HepG2 (cell line): ENCODE results near the gene CABP4.

Experiments used
- BRD4 ChIP-seq: sonication (generic); formaldehyde crosslinking; IDR thresholded peaks from 2 replicates; pipeline ENCODE4 v1.4.0; 2020; ENCODE audit warnings: missing genetic modification reagents
- EP300 ChIP-seq, 3 experiments: sonication (generic) in 1 of 3; formaldehyde crosslinking in 1 of 3; IDR thresholded peaks; 2 replicates each; pipeline versions ENCODE4 v1.5.1 to v1.6.1; 2011 to 2020; ENCODE audit warnings: low read depth in 2 of 3, low read length in 2 of 3, borderline replicate concordance in 1 of 3, improper control_type of control experiment in 1 of 3, mild to moderate bottlenecking in 1 of 3, missing genetic modification reagents in 1 of 3, moderate library complexity in 1 of 3
- NCOA5 ChIP-seq: sonication (generic); formaldehyde crosslinking; IDR thresholded peaks from 2 replicates; pipeline ENCODE4 v1.4.0; 2020; ENCODE audit warnings: missing genetic modification reagents
- NFIC ChIP-seq: IDR thresholded peaks from 2 replicates; pipeline ENCODE4 v1.6.1; 2012; ENCODE audit warnings: mild to moderate bottlenecking, low read length, inconsistent platforms
- RAD21 ChIP-seq: fragments of 450-650 bp; formaldehyde crosslinking; IDR thresholded peaks from 2 replicates; pipeline ENCODE4 v1.5.0; 2020; ENCODE audit warnings: mild to moderate bottlenecking
- SETDB1 ChIP-seq: sonication (generic); formaldehyde crosslinking; IDR thresholded peaks from 2 replicates; pipeline ENCODE4 v1.5.1; 2020; ENCODE audit warnings: missing genetic modification reagents, mild to moderate bottlenecking, borderline replicate concordance
- SIX1 ChIP-seq: sonication (generic); formaldehyde crosslinking; IDR thresholded peaks from 2 replicates; pipeline ENCODE4 v1.4.0; 2020; ENCODE audit warnings: missing genetic modification reagents, borderline replicate concordance
- SMAD3 ChIP-seq: sonication (generic); formaldehyde crosslinking; IDR thresholded peaks from 2 replicates; pipeline ENCODE4 v1.4.0; 2020; ENCODE audit warnings: missing genetic modification reagents
- ZBTB8A ChIP-seq: sonication (generic); formaldehyde crosslinking; IDR thresholded peaks from 2 replicates; pipeline ENCODE4 v1.4.0; 2020; ENCODE audit warnings: mild to moderate bottlenecking, low read depth, missing genetic modification reagents, borderline replicate concordance
- ZNF263 ChIP-seq: sonication (generic); formaldehyde crosslinking; IDR thresholded peaks from 2 replicates; pipeline ENCODE4 v1.4.0; 2020; ENCODE audit warnings: missing genetic modification reagents
- ZNF710 ChIP-seq: sonication (generic); formaldehyde crosslinking; IDR thresholded peaks from 2 replicates; pipeline ENCODE4 v1.5.0; 2020; ENCODE audit warnings: mild to moderate bottlenecking, missing genetic modification reagents, borderline replicate concordance
- TF ChIP-seq, protein P1 (sequence below): sonication (generic); formaldehyde crosslinking; IDR thresholded peaks from 2 replicates; pipeline ENCODE4 v1.5.0; 2020; ENCODE audit warnings: mild to moderate bottlenecking, missing genetic modification reagents, moderate library complexity
- TF ChIP-seq, protein P2 (sequence below): sonication (generic); formaldehyde crosslinking; IDR thresholded peaks from 2 replicates; pipeline ENCODE4 v1.4.0; 2020; ENCODE audit warnings: missing genetic modification reagents
- TF ChIP-seq, protein P3 (sequence below): IDR thresholded peaks from 2 replicates; pipeline ENCODE4 v1.6.1; 2012; ENCODE audit warnings: low read length, improper control_type of control experiment

GRCh38 chr11:67406420-67406968 lies 48.7 kb upstream of the CABP4 start:
- TF ChIP-seq SIX1 (no peak), SMAD3 (CRISPR knock-in tag) (no peak), EP300 (IDR thresholded peaks at IDR 0.05; ENCODE audit: low read depth in 2 of 2, low read length in 2 of 2) (no peak), EP300 (CRISPR knock-in tag; IDR thresholded peaks at IDR 0.05; ENCODE audit: borderline replicate concordance) (no peak), SETDB1 (no peak), BRD4 (CRISPR knock-in tag) (no peak), ZNF710 (CRISPR knock-in tag) (no peak), RAD21 (no peak), NFIC (no peak), ZBTB8A (CRISPR knock-in tag) (no peak), NCOA5 (CRISPR knock-in tag) (no peak), ZNF263 (CRISPR knock-in tag) (no peak)
- TF ChIP-seq, protein P1, sequence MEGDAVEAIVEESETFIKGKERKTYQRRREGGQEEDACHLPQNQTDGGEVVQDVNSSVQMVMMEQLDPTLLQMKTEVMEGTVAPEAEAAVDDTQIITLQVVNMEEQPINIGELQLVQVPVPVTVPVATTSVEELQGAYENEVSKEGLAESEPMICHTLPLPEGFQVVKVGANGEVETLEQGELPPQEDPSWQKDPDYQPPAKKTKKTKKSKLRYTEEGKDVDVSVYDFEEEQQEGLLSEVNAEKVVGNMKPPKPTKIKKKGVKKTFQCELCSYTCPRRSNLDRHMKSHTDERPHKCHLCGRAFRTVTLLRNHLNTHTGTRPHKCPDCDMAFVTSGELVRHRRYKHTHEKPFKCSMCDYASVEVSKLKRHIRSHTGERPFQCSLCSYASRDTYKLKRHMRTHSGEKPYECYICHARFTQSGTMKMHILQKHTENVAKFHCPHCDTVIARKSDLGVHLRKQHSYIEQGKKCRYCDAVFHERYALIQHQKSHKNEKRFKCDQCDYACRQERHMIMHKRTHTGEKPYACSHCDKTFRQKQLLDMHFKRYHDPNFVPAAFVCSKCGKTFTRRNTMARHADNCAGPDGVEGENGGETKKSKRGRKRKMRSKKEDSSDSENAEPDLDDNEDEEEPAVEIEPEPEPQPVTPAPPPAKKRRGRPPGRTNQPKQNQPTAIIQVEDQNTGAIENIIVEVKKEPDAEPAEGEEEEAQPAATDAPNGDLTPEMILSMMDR = no peak
- TF ChIP-seq, protein P2, sequence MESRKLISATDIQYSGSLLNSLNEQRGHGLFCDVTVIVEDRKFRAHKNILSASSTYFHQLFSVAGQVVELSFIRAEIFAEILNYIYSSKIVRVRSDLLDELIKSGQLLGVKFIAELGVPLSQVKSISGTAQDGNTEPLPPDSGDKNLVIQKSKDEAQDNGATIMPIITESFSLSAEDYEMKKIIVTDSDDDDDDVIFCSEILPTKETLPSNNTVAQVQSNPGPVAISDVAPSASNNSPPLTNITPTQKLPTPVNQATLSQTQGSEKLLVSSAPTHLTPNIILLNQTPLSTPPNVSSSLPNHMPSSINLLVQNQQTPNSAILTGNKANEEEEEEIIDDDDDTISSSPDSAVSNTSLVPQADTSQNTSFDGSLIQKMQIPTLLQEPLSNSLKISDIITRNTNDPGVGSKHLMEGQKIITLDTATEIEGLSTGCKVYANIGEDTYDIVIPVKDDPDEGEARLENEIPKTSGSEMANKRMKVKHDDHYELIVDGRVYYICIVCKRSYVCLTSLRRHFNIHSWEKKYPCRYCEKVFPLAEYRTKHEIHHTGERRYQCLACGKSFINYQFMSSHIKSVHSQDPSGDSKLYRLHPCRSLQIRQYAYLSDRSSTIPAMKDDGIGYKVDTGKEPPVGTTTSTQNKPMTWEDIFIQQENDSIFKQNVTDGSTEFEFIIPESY (CRISPR knock-in tag) = no peak
- TF ChIP-seq, protein P3, sequence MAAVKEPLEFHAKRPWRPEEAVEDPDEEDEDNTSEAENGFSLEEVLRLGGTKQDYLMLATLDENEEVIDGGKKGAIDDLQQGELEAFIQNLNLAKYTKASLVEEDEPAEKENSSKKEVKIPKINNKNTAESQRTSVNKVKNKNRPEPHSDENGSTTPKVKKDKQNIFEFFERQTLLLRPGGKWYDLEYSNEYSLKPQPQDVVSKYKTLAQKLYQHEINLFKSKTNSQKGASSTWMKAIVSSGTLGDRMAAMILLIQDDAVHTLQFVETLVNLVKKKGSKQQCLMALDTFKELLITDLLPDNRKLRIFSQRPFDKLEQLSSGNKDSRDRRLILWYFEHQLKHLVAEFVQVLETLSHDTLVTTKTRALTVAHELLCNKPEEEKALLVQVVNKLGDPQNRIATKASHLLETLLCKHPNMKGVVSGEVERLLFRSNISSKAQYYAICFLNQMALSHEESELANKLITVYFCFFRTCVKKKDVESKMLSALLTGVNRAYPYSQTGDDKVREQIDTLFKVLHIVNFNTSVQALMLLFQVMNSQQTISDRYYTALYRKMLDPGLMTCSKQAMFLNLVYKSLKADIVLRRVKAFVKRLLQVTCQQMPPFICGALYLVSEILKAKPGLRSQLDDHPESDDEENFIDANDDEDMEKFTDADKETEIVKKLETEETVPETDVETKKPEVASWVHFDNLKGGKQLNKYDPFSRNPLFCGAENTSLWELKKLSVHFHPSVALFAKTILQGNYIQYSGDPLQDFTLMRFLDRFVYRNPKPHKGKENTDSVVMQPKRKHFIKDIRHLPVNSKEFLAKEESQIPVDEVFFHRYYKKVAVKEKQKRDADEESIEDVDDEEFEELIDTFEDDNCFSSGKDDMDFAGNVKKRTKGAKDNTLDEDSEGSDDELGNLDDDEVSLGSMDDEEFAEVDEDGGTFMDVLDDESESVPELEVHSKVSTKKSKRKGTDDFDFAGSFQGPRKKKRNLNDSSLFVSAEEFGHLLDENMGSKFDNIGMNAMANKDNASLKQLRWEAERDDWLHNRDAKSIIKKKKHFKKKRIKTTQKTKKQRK = no peak
